HG03064 (cell line): ENCODE results near the gene OR1K1.
"Not testable (repeated sequence)": the region's sequence is repeated elsewhere in the genome, so short reads cannot be mapped to it uniquely, and the experiment has no call there.

Experiments used
- ATAC-seq: cut with Tn5 transposase; IDR thresholded peaks from one replicate; pipeline ENCODE4 v1.9.1; 2021; ENCODE audit warnings: low read depth; ENCODE audit not compliant: unreplicated experiment

OR1K1 gene, protein sequence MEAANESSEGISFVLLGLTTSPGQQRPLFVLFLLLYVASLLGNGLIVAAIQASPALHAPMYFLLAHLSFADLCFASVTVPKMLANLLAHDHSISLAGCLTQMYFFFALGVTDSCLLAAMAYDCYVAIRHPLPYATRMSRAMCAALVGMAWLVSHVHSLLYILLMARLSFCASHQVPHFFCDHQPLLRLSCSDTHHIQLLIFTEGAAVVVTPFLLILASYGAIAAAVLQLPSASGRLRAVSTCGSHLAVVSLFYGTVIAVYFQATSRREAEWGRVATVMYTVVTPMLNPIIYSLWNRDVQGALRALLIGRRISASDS

DNA sequence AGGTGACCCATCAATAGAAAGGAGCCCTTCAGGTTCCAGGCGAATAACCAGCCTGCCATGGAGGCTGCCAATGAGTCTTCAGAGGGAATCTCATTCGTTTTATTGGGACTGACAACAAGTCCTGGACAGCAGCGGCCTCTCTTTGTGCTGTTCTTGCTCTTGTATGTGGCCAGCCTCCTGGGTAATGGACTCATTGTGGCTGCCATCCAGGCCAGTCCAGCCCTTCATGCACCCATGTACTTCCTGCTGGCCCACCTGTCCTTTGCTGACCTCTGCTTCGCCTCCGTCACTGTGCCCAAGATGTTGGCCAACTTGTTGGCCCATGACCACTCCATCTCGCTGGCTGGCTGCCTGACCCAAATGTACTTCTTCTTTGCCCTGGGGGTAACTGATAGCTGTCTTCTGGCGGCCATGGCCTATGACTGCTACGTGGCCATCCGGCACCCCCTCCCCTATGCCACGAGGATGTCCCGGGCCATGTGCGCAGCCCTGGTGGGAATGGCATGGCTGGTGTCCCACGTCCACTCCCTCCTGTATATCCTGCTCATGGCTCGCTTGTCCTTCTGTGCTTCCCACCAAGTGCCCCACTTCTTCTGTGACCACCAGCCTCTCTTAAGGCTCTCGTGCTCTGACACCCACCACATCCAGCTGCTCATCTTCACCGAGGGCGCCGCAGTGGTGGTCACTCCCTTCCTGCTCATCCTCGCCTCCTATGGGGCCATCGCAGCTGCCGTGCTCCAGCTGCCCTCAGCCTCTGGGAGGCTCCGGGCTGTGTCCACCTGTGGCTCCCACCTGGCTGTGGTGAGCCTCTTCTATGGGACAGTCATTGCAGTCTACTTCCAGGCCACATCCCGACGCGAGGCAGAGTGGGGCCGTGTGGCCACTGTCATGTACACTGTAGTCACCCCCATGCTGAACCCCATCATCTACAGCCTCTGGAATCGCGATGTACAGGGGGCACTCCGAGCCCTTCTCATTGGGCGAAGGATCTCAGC lies at the start of gene OR1K1:
OR1K1 (plus strand) TSS at position 58 of the 995 bp plus-strand sequence; CDS start at position 58, 0 bp downstream.
- ATAC-seq: no peak

DNA sequence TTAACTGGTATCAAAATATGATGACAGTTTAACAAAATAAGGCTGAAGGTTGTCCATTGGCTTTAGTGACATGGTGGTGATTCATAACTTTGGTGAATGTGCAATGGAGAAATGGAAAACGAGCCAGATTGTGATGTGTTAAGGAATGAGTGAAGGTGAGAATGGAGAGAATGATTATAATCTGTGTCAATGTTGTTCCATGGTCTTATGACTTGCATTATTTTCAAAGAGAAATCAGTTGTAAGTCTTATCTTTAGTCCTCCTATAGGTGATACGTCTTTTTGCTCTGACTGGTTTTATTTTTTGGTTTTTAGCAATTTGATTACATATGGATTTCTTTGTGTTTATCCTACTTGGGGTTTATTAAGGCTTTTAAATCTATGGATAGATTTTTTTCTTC lies 45.1 kb upstream of the OR1K1 start:
- ATAC-seq: no peak

DNA sequence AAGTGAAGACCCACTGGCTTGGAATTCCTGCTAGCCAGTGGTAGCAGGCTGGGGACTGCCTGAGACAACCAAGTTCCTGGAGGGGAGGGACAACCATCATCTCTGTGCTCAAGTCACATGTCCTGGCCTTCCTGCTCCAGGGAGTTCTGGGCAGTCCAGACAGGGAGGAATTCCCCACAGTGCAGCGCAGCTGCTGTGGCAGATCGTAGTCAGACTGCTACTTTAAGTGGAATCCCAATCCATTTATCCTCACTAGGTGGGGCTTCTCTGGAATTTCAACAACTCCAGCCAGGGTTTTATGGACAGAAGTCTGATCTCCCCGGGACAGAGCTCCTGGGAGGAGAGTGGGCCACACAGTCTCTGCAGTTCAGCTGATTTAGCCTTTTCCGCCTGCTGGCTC lies 32.1 kb upstream of the OR1K1 start:
- ATAC-seq: no peak

DNA sequence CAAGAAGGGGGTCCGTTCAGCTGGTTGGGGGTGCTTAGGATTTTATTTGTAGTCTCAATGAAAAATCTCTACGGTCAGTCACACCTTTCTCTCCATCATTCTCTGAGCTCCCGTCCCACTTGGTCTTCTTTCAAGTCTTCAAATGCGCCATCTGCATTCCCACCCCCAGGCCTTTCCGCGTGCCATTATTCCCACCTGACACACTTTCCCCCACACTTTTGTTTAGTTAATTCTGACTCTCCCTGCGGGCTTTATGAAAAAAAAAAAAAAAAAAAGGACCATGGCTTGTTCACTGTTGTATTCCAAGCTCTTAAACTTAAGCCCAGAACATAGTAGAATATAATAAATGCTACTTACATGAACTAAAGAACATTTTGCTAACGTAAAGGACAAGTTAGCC lies 22.9 kb upstream of the OR1K1 start:
- ATAC-seq: no peak

DNA sequence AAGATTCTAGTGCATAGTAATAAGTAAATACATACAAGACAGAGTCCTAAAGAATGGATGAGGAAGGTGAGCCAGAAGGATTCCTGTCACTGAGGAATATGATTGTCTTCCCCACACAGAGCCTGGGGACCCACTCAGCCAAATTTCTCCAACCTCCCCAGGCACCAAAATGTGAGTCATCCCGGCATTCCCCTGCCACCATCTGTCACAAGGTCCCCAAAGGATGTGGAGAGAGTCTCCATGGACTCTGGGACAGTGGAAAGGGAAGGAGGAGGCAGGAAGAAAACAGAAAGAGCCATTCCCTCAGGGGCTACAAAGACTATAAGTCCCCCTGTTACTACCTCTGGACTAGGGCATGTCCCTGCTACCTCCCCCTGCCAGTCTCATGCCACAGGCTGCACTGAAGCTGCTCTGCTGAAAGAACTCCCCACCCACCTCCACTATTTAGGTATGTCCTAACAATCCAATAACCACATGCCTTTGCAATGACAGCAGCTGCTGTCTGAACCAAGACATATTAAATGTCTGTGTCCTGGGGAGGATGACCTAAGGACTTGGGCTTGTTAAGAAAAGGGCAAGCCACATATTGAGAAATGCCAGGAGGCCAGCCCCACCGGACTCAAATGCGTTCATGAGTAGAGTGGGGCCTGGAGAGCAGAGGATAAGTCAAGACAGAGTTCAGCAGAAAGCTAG lies 21.8 kb upstream of the OR1K1 start:
- no peak for ATAC-seq

DNA sequence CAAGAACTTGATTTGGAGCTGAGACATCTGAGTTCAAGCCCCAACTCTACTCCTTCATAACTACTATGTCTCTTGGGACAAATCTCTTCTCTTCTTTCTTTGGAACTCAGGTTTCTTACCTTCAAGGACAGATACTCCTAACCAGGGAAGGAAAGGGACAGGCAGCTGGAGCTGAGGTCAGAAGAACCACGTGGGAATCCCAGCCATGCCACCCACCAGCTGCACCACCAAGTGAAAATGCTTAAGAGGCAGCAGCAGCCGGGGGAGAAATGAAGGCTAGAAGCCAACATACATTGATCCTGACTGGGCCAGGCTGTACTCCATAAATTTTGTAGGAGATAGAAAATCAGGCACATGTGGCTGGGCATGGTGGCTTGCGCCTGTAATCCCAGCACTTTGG lies 20.7 kb upstream of the OR1K1 start:
- no peak for ATAC-seq

DNA sequence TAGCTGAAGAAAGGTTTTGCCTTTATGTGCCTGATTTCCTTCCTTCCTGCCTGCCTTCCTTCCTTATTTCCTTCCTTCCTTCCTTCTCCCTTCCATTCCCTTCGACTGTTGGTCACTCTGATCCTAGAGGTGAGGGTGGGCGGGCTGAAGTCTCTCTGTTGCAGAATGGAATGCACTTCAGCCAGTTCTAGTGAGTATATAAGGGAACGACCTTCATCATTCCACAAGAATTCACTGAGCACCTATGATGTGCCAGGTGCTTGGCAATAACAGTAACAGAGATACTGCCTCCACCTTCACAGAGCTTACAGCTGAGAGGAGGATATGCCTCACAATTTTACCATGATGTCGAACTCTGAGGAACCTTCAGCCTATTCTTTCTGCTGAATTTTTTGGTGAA lies 19.9 kb upstream of the OR1K1 start:
- no peak for ATAC-seq

DNA sequence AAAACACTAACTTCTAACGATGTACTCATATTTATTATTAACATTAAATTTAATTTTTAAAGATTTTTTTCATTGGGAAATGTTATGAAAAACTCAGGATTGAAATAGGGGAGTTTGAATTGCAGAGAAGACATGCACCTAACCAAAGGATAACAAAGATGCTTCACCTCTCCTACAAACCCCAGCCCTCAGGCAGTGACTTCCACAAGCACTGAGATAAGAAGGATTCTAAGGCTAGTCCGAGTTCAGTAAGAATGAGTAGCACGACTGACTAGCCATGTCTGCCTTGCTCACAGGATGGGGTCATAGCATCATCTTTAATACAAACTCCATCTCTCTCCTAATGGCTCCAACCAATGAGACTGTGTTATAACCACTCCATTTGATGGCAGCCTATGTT lies 18.3 kb upstream of the OR1K1 start:
- ATAC-seq: no peak

DNA sequence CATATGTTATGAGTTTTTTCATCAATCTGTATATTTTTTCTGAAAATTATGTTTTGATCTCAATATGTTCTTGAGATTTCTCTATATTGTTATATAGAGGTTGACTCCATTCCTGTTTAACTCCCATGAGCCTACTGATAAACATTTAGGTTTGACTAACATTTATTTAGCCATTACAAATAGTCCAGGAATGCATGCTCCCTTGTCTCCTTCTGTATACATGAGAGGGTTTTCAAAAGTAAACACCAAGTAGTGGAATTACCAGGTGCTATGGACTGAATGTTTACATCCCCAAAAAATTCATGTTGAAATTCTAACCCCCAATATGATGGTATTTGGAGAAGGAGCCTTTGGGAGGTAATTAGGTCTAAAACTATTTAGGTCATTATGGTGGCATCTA lies 14.7 kb upstream of the OR1K1 start:
- ATAC-seq: no peak

DNA sequence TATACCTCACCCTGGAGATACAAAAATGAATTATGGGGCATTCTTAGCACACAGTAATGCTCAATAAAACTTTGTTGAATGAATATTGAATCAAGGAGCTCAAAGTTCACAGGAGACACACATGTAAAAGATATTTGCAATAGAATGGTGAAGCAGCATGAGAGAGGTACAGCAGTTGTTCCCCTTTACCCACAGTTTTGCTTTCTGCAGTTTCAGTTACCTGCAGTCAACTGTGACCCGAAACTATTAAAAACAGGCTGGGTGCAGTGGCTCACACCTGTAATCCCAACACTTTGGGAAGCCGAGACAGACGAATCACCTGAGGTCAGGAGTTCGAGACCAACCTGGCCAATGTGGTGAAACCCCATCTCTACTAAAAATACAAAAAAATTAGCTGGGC lies 13.6 kb upstream of the OR1K1 start:
- ATAC-seq: no peak

DNA sequence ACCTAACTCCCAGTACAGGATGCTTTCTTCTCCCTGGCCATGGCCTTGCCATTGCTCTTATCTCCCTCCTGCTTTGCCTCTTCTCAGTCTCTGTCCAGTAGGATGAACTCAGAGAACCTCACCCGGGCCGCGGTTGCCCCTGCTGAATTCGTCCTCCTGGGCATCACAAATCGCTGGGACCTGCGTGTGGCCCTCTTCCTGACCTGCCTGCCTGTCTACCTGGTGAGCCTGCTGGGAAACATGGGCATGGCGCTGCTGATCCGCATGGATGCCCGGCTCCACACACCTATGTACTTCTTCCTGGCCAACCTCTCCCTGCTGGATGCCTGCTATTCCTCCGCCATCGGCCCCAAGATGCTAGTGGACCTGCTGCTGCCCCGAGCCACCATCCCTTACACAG lies 11.1 kb upstream of the OR1K1 start, which contains the start of gene OR5C1:
OR5C1 (plus strand) TSS at position 103 of the 400 bp plus-strand sequence; CDS start at position 103, 0 bp downstream.
- no peak for ATAC-seq

DNA sequence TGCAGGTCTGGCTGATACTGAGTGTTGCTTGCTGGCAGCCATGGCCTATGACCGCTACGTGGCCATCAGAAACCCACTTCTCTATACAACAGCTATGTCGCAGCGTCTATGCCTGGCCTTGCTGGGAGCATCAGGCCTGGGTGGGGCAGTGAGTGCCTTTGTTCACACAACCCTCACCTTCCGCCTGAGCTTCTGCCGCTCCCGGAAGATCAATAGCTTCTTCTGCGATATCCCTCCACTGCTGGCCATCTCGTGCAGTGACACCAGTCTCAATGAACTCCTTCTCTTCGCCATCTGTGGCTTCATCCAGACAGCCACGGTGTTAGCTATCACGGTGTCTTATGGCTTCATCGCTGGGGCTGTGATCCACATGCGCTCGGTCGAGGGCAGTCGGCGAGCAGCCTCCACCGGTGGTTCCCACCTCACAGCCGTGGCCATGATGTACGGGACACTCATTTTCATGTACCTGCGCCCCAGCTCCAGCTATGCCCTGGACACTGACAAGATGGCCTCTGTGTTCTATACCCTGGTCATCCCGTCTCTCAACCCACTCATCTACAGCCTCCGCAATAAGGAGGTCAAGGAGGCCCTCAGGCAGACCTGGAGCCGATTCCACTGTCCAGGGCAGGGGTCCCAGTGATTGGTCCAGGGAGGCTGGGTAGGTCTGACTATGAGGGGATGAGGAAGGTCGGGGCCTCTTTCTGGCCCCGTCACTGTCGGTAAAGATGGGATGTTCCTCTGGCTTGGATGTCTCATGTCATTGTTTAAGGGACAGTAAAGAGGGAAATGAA lies 10.5 kb upstream of the OR1K1 start:
- no peak for ATAC-seq

DNA sequence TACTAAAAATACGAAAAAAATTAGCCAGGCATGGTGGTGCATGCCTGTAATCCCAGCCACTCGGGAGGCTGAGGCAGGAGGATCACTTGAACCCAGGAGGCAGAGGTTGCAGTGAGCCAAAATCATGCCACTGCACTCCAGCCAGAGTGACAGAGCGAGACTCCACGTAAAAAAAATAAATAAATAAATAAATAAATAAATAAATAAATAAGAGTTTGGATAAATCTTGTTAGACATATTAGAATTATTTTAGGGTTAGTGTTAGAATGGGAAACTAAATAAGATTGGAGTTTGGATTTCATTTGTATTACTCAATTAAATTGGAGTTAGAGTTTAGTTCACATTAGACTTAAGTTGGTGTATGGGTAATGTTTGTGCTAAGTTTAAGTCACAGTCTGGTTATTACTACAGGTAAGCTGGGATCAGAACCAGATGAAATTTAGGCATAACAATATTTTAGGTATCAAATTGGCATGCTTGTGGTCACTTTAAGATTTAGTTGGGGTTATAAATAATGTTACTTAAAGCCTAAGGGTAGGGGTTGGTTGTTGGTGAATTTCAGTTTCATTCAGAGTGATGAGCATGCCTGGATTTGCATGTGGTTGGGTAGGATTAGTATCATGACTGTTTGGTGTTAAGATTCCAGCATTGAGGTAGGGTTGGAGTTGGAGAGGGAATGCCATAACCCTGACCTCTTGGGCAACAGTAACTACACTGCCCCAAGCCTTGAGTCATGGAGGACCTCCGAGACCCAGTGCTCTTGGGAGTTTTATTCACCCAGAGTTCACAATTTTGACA lies 7.9 kb upstream of the OR1K1 start:
- no peak for ATAC-seq

DNA sequence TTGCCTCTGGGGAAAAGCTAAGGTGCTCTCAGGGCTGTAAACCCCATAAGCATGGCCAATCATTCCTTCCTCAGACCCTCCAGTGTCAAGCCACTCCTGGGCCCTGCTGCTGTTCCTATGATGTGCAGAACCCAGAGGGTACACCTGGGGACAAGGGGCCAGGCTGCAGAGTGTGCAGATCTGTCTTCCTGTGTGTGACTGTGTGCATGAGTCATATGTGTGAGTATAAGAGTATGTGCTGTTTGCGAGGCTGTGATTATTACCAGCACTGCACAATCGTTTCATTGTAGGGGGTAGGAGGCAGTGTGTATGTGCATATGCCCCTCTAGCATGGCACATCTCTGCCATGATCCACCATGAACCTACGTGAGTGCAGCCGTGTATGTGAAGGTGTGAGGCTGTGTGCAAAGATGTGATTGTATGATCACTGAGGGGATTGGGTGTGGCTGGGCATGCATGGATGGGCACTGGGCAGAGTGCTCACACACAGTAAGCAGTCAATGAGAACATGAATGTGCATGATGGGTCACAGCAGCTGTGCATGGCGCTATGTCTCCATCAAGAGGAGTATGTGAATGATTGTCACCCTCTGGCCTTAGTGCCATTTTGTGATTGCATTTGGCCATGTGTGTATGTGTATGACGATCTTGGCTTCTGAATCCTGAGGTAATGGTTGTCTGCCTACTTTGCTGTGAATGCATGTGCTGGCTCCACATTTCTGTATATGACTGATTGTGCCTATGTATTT lies 2.4 kb upstream of the OR1K1 start:
- ATAC-seq: no peak

DNA sequence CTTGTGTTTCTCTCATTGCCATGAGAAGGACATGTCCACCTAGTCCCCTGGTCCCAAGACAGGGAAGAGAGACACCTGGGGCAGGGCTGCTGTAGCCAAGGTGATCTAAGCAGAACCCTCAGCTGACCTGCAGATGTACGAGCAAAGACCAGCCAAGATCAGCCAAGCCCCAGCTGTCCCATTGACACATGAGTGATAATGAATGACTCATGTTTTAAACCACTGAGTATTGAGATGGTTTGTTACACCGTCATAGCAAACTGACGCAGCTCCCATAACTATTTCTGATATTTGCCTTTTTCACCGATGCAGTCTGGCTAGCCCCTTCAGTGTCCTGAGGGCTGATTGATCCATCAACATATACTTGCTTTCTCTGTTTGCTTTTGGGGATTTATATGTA lies 6.7 kb downstream of the OR1K1 start:
- ATAC-seq: no peak

DNA sequence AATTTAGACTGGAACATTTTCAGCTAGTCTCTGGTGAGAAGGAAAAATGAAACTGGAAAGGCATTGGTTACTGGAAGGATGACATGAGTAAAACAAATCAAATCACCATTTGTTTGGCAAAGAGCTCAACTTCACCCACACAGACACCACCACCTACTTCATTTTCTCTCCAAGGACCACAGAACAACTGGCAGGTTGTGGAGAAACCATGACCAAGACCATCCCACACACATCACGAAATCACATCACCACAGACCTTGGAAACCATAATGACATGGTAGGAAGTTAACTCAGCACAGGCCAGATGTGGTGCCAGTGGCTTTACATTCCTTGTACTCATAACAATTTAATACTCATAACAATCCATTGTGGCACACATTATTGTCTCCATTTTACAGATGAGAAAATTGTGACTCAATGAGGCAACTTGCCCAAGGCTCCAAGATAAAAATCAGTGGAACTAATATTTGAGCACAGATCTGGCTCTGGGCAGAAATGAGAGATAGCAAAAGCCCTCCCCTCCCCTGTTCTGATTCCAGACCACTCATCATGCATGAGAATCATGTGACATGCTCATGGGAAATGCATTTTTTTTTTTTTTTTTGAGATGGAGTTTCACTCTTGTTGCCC lies 7.5 kb downstream of the OR1K1 start:
- no peak for ATAC-seq

DNA sequence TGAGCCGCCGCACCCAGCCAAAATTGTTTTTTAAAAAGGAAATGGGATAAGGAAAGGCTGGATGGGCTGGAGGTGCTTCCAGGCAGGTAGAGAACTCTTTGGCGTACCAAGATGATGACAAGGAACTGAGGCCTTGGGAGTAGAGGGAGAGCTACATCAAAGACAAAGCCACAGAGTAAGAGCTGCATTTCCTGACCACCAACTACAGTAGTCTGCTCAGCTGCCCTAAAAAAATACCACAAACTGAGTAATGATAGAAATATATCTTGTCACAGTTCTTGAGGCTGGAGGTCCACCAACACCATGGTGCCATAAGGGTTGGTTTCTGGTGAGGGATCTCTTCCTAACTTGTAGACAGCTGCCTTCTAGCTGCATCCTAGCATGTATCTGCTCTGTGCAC lies 8.2 kb downstream of the OR1K1 start:
- no peak for ATAC-seq

DNA sequence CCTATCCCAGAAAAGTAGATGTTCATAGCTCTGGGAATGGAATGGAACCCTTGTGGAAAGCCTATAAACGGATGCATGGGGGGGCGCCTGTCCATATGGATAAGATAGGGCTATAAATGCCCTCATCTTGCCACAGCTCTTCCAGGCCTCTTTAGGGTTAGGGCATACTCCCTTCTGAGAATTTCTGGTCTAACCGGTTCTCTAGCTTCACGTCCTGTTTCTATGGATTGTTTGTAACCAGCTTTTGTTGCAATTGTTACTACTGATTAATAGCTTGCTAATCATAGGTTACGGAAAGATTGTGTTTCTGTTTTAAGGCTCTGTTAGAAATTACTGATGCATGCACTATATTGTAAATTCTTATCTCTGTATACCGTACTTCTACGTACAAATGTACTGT lies 9.3 kb downstream of the OR1K1 start:
- ATAC-seq: not testable (repeated sequence)
